NOMO-1 (cell line): ENCODE data around the gene ITGAD.

Experiments
- DNase-seq, 2 experiments: peaks; one replicate each; lab custom pipeline; 2025; ENCODE audit not compliant: unreplicated experiment in 2 of 2; lab: John Stamatoyannopoulos, UW

Gene ITGAD

GRCh38 chr16:31364421-31364820, 28.7 kb upstream of the ITGAD start:
- DNase-seq: no peak

DNA sequence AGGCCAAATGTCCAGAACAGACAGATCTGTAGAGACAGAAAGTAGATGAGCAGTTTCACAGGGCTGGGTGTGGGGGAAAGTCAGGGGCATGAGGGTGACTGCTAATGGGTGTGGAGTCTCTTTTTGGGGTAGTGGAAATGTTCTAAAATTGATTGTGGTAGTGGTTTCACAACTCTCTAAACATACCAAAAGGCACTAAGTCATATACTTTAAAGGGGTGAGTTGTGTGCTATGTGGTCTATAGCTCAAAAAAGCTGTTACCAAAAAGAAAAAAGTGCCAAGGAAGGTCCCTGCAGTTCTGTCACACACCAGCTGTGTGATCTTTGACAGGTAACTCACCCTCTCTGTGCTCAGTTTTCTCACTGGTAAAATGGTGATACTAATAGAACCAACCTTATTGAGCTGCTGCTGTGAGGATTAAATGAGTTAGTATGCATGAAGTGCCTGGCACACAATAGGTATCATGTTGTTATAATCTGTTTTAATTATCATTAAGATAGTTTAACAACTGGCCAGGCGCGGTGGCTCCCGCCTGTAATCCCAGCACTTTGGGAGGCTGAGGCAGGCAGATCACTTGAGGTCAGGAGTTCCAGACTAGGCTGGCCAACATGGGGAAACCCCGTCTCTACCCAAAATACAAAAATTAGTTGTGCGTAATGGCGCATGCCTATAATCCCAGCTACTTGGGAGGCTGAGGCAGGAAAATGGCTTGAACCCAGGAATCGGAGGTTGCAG, 27.8 kb upstream of the ITGAD start:
- DNase-seq: peak; percentile 71 to 76

- peak; percentile 81 to 89 for DNase-seq
Measured at GRCh38 chr16:31367853-31368252, 25.3 kb upstream of the ITGAD start.

- no peak for DNase-seq
Measured at GRCh38 chr16:31371008-31371407, 22.1 kb upstream of the ITGAD start.

DNA sequence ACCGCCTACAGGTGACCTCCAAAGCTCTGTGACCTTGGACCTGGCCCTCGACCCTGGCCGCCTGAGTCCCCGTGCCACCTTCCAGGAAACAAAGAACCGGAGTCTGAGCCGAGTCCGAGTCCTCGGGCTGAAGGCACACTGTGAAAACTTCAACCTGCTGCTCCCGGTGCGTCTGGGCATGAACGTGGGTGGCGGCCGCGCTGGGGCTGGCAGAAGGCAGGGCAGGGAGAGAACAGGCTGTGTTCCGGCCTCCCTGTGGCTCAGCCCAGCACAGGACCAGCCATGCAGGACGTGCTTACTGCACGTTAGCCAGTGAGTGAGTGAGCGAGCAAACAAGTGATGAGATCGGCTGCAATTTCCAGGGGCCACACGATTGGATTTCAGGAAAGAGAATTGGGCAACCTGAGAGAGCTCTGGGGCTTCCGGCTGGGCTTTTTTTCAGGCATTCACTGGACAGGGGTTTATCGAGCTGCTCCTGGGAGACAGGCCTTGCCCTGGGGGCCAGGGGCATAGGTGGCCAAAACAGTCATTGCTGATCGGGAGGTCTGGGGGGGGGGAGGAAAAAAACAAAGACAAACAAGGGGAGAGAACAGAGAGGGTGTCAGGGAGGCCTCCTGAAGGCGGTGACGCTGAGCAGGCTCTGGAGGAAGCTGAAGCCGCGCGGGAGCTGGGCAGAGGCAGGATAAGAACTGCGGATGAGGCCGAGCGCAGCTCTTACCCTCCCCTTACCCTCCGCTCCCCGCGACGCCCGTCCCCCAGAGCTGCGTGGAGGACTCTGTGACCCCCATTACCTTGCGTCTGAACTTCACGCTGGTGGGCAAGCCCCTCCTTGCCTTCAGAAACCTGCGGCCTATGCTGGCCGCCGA, 21.3 kb upstream of the ITGAD start:
- no peak for DNase-seq

DNA sequence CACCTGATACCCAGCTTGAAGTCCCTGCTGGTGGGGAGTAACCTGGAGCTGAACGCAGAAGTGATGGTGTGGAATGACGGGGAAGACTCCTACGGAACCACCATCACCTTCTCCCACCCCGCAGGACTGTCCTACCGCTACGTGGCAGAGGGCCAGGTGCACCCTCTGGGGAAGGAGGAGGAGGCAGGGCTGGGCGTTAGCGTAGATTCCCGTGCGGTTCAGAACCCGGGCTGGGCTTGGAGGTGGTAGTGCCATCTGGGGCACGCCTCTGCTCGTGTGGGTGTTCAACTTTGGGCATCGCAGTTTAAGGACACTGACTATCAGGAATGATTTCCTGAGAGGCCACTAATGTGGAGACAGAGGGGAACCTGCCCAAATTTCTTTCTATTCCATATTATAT, 19.9 kb upstream of the ITGAD start:
- no peak for DNase-seq

- no peak for DNase-seq
Measured at GRCh38 chr16:31375231-31375630, 17.9 kb upstream of the ITGAD start.

- DNase-seq: no peak
Measured at GRCh38 chr16:31376705-31377104, 16.4 kb upstream of the ITGAD start.

DNA sequence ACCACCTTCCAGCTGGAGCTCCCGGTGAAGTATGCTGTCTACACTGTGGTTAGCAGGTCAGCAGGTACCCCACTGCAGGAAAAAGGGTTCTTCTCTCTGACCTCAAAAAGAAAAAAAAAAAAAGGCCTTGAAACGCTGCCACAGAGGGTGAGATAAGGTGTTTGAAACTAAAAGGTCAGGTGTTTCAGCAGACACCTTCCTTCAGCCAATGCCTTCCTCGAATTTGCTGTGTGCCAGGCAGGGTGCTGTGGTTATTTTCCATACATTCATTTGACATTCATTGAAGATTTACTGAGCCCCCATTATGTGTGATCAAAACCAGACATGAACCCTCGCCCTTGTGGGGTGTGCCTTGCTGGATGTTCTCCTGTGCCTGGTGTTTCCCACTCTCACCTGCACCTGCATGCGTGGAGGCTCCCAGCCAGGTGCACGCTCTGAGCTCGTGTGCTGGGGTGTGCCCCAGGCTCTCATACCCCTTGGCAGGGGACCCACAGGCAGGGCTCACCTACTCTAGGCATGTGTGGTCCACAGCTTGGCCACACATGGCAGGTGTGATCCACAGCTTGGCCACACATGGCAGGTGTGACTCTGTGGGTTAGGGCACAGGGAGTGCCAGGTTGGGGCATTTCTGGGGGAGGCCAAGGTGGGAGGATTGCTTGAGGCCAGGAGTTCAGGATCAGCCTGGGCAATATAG, 15.8 kb upstream of the ITGAD start:
- no peak for DNase-seq

- no peak for DNase-seq
Measured at GRCh38 chr16:31380201-31380600, 12.9 kb upstream of the ITGAD start.

- DNase-seq: peak; percentile 70 to 77
Measured at GRCh38 chr16:31382485-31383161, 10.5 kb upstream of the ITGAD start.

DNA sequence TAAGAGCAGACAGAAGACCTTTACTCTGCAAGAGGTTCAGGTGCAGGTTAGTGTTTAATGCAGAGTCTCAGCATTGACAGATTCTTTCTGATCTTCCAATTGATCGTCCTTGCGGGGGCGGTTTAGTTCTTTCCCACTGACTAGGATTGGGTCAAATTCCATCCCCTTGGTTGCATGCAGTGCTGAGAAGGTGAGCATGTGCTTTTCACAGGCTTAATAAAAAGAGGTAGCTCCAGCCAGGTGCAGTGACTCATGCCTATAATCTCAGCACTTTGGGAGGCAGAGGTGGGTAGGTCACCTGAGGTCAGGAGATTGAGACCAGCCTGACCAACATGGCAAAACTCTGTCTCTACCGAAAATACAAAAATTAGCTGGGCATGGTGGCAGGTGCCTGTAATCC, 7.5 kb upstream of the ITGAD start:
- DNase-seq: no peak

- peak in 1 of 2 experiments; percentile 13 for DNase-seq
Measured at GRCh38 chr16:31386157-31386984, 6.8 kb upstream of the ITGAD start.

DNA sequence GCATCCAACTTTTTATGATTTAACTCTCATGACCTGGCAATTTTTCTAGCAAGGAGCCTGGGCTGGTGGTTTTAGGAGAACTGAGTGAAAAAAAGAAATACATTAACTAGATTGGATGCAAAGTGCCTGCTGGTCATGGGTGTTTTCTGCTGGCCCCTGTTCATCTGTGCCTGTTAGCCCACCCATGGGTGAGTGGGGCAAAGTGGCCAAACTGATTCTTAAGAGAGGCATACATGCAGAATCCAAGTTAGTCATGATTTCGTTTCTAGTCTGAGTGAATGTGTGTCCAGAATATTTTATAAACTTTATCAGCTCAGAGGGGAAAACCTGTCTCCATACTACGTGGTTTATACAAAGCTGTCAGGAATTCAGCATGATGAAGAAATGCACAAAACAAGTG, 4.6 kb upstream of the ITGAD start:
- no peak for DNase-seq

DNA sequence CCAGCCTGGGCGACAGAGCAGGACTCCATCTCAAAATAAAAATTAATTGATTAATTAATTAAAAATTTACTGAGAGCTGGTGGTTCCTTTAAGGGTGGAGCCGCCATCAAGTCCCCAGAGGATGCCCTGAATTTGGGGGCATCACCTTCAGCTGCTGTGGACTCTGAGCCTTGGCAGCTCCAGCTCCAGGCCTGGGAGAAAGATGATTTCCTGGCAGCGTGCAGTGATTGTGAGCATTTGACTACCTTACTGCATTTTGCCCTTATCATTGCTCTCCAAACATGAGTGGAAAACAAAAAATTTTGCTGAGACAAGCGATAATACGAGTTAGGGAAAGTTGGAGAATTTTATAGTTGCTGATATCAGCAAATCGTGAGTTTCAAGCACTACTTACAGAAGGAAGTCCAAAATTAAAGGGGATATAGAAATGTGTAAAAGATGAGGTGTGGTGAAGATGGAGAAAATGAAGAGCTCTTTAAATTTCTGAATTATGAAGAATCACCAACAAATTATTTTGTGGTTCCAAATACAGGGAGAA, 2.6 kb upstream of the ITGAD start:
- no peak for DNase-seq

DNA sequence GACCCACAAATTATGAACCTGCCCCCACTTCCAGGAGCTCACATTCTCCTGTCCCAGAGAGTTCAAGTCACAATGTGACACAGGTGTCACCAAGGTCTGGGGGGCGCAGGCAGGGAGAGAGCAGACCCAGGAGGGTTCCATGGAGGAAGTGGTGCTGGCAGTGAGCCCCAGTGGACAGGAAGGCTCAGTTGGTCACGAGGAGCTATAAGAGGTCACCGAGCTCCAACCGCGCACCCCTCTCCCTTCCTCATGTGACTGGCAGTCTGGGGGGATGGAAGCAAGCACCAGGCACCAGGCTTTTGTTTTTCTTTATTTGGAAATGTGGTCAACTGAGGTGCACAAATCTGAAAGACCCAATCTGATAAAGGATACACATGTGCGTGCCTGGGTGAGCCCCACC, 2.5 kb downstream of the ITGAD start:
- DNase-seq: no peak

GRCh38 chr16:31397096-31397660, 4.0 kb downstream of the ITGAD start:
- DNase-seq: no peak

- DNase-seq: no peak
Measured at GRCh38 chr16:31397701-31398100, 4.6 kb downstream of the ITGAD start.

DNA sequence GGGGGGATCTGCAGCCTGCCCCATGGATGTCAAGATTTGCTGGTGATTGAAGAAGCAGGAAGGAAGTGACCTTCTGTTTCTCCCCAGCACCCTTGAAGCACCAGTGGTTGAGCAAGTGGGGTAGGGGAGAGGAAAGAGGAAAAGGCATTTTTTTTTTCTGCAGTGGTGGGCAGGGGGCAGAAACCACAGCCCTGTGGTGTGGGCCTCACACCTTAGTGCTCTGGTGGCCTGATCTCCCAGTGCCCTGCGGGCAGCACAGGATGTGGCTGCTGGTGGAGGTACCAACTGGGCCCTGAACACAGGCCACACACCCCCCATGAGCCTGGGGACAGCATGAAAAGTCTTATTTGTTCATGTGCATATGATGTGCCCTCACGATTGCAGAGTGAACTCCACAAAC, 7.1 kb downstream of the ITGAD start:
- DNase-seq: peak in 1 of 2 experiments; percentile 42
